ENCODE measurements around the gene TBPL1.
"Not testable (repeated sequence)": the region's sequence is repeated elsewhere in the genome, so short reads cannot be mapped to it uniquely, and the experiment has no call there.

Gene TBPL1

GRCh38 chr6:133952815-133953633 lies at the start of gene TBPL1:
TBPL1 (plus strand) TSS chr6:133953224; CDS start chr6:133980126, 26,902 bp downstream.
- DNase-seq, result peak; percentile 95 to 99 (median 98)

- no peak for DNase-seq
Observed at GRCh38 chr6:133903855-133904254, 49.2 kb upstream of the TBPL1 start.

GRCh38 chr6:133906050-133906449 lies 47.0 kb upstream of the TBPL1 start:
- DNase-seq, result no peak

- DNase-seq, result peak; percentile 90 to 98 (median 91)
Observed at GRCh38 chr6:133916650-133917151, 36.3 kb upstream of the TBPL1 start.

GRCh38 chr6:133917781-133918180 lies 35.2 kb upstream of the TBPL1 start:
- no peak for DNase-seq

- peak in 2 of 3 experiments; percentile 38 to 80 for DNase-seq
Observed at GRCh38 chr6:133918208-133918930, 34.7 kb upstream of the TBPL1 start.

GRCh38 chr6:133919362-133919761 lies 33.7 kb upstream of the TBPL1 start:
- DNase-seq, result no peak

GRCh38 chr6:133921249-133921859 lies 31.7 kb upstream of the TBPL1 start:
- DNase-seq, result peak; percentile 72 to 94 (median 89)

GRCh38 chr6:133923938-133924593 lies 29.0 kb upstream of the TBPL1 start:
- peak; percentile 68 to 94 (median 70) for DNase-seq

GRCh38 chr6:133931221-133931620 lies 21.8 kb upstream of the TBPL1 start:
- DNase-seq, result not testable (repeated sequence)

- not testable (repeated sequence) for DNase-seq
Observed at GRCh38 chr6:133936352-133936751, 16.7 kb upstream of the TBPL1 start.

GRCh38 chr6:133937909-133938308 lies 15.1 kb upstream of the TBPL1 start:
- no peak for DNase-seq

- no peak for DNase-seq
Observed at GRCh38 chr6:133938533-133938932, 14.5 kb upstream of the TBPL1 start.

- no peak for DNase-seq
Observed at GRCh38 chr6:133939778-133940667, 13.0 kb upstream of the TBPL1 start.

GRCh38 chr6:133945158-133945557 lies 7.9 kb upstream of the TBPL1 start:
- DNase-seq, result no peak

- no peak for DNase-seq
Observed at GRCh38 chr6:133947302-133947900, 5.6 kb upstream of the TBPL1 start.

- DNase-seq, result no peak
Observed at GRCh38 chr6:133948472-133948871, 4.6 kb upstream of the TBPL1 start.

- no peak for DNase-seq
Observed at GRCh38 chr6:133951227-133951626, 1.8 kb upstream of the TBPL1 start.

GRCh38 chr6:133951881-133952814 lies 876 bp upstream of the TBPL1 start:
- peak; percentile 61 to 90 (median 85) for DNase-seq
